ENCODE data around the gene ERGIC1.
A peak's percentile ranks its signal among the peaks of the same experiment; 100 is the strongest.
"Not testable (repeated sequence)": the region's sequence is repeated elsewhere in the genome, so short reads cannot be mapped to it uniquely, and the experiment has no call there.

Gene ERGIC1

GRCh38 chr5:172883066-172883465 is 49.0 kb downstream of the ERGIC1 start:
- no peak for DNase-seq

- no peak for DNase-seq
Measured at GRCh38 chr5:172885597-172886340, 51.7 kb downstream of the ERGIC1 start.

GRCh38 chr5:172886476-172886875 is 52.4 kb downstream of the ERGIC1 start:
- DNase-seq = no peak

GRCh38 chr5:172886974-172887501 is 53.0 kb downstream of the ERGIC1 start:
- no peak for DNase-seq

GRCh38 chr5:172887692-172888091 is 53.6 kb downstream of the ERGIC1 start:
- no peak for DNase-seq

- no peak for DNase-seq
Measured at GRCh38 chr5:172890659-172891058, 56.6 kb downstream of the ERGIC1 start.

GRCh38 chr5:172891716-172892421 is 57.8 kb downstream of the ERGIC1 start:
- DNase-seq = no peak

GRCh38 chr5:172892713-172893112 is 58.7 kb downstream of the ERGIC1 start:
- no peak for DNase-seq

- DNase-seq = no peak
Measured at GRCh38 chr5:172894767-172895388, 60.8 kb downstream of the ERGIC1 start.

- DNase-seq = no peak
Measured at GRCh38 chr5:172895549-172895948, 61.5 kb downstream of the ERGIC1 start.

- no peak for DNase-seq
Measured at GRCh38 chr5:172896465-172896864, 62.4 kb downstream of the ERGIC1 start.

GRCh38 chr5:172897067-172897466 is 63.0 kb downstream of the ERGIC1 start:
- DNase-seq = not testable (repeated sequence)

GRCh38 chr5:172897481-172898217 is 63.6 kb downstream of the ERGIC1 start:
- DNase-seq = peak; percentile 64

GRCh38 chr5:172898218-172898842 is 64.3 kb downstream of the ERGIC1 start:
- no peak for DNase-seq

GRCh38 chr5:172898843-172899369 is 64.9 kb downstream of the ERGIC1 start:
- no peak for DNase-seq

- DNase-seq = no peak
Measured at GRCh38 chr5:172899436-172899835, 65.4 kb downstream of the ERGIC1 start.

- DNase-seq = no peak
Measured at GRCh38 chr5:172901012-172901780, 67.1 kb downstream of the ERGIC1 start.

- no peak for DNase-seq
Measured at GRCh38 chr5:172901788-172902496, 67.9 kb downstream of the ERGIC1 start.

- peak; percentile 76 for DNase-seq
Measured at GRCh38 chr5:172902497-172903472, 68.7 kb downstream of the ERGIC1 start.

Data from 8988T (cell line).